ENCODE results near the gene IDH3G.
"Not testable (repeated sequence)": the region's sequence is repeated elsewhere in the genome, so short reads cannot be mapped to it uniquely, and the experiment has no call there.

The IDH3G gene

DNA sequence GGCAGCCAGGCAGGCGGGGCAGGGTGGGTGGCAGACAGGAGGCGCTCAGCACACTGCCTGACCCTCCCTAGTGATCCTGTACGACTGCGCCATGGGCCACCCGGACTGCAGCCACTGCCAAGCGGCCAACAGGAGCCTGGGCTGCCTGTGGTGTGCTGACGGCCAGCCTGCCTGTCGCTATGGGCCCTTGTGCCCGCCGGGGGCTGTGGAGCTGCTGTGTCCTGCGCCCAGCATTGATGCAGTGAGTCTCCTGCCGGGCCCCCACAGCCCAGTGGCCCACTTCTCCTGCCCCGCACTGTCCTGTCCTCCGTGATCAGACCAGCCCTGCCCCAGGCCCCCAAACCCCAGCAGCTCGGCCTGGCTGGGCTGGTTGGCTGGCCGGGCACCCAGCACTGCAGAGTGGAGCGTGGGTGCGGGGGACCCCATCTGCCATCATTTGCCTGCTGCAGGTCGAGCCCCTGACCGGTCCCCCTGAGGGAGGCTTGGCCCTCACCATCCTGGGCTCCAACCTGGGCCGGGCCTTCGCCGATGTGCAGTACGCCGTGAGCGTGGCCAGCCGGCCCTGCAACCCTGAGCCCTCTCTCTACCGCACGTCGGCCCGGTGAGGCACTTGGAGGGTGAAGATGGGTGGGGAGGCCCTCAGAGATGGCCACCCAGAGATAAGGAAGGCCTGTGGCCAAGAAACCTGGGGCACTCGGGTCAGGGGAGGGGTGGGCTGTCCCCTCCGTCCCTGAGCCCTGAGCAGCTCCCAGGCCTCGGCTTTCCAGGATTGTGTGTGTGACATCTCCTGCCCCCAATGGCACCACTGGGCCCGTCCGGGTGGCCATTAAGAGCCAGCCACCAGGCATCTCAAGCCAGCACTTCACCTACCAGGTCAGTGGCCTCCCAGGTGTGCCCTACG is 22.5 kb downstream of the IDH3G start:
- DNase-seq, result no peak

DNA sequence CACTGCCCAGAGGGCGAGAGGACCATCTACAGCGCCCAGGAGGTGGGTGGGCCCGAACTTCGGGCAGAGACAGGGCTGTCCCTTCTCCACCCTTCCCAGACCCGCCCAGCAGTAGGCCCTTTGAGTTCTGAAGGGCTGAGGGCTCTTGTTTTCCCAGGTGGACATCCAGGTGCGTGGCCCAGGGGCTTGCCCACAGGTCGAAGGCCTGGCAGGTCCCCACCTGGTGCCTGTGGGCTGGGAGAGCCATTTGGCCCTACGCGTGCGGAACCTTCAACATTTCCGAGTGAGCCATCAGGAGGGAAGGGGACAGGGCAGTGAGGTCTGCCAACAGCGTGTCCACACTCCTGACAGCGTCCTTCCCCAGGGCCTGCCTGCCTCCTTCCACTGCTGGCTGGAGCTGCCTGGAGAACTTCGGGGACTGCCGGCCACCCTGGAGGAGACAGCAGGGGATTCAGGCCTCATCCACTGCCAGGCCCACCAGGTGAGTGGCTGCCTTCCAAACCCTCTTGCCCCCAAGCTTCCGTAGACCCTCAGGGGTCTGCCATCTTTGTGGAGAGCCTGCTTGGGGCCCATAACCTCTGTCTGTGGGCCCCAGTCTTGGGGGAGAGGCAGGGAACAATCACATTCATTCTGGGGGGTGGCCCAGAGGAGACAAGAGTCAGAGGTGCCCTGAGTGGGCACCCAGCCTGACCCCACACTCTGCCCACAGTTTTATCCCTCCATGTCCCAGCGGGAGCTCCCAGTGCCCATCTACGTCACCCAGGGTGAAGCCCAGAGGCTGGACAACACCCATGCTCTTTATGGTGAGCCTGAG is 23.4 kb downstream of the IDH3G start:
- no peak for DNase-seq

GRCh38 chrX:153769865-153770600 is 24.1 kb downstream of the IDH3G start:
- DNase-seq, result no peak

- no peak for DNase-seq
Observed at GRCh38 chrX:153769158-153769864, 24.9 kb downstream of the IDH3G start.

DNA sequence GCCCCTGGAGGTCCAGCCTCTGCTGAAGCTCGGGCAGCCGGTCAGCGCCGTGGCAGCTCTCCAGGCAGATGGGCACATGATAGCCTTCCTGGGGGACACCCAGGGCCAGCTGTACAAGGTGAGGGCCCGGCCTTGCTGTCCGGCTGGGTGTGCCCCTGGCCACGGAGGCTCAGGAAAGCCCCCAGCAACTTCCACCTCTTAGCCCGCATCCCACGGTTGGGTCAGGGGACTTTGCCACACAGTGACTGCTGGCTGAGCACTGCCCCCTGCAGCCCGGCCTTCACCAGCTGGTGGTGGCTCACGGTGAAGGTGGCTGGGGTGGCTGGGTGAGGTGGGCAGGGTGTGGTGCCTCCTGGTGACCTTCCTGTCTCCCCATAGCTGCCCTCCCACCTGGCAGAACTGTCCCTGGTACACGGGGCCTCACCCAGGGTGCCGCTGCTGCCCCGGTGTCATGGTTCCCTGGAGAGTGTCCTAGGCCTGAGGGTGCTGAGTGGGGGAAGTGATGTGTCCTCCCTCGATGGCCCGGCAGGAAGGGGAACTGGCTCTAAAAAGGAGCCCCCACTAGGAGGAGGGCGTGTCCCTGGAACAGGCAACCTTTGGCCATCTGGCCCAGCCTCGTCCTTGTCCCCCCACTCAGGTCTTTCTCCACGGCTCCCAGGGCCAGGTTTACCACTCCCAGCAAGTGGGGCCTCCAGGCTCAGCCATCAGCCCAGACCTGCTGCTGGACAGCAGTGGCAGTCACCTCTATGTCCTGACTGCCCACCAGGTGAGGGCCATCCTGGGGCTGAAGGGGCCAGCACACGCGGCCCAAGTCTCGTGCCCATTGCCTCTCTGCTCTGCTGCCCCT is 25.6 kb downstream of the IDH3G start:
- DNase-seq, result no peak

DNA sequence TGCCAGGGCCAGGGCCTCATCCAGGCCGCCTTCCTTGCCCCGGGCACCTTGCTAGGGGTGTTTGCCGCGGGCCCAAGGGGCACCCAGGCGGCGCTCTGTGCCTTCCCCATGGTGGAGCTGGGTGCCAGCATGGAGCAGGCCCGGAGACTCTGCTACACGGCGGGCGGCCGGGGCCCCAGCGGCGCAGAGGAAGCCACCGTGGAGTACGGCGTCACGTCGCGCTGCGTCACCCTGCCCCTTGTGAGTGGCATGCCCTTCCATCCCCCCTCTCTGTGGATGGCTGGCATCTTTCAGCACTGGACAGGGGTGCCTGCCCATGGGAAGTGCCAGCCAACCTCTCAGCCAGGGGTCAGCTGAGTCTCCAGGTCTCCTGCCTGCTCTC is 26.5 kb downstream of the IDH3G start:
- no peak for DNase-seq

DNA sequence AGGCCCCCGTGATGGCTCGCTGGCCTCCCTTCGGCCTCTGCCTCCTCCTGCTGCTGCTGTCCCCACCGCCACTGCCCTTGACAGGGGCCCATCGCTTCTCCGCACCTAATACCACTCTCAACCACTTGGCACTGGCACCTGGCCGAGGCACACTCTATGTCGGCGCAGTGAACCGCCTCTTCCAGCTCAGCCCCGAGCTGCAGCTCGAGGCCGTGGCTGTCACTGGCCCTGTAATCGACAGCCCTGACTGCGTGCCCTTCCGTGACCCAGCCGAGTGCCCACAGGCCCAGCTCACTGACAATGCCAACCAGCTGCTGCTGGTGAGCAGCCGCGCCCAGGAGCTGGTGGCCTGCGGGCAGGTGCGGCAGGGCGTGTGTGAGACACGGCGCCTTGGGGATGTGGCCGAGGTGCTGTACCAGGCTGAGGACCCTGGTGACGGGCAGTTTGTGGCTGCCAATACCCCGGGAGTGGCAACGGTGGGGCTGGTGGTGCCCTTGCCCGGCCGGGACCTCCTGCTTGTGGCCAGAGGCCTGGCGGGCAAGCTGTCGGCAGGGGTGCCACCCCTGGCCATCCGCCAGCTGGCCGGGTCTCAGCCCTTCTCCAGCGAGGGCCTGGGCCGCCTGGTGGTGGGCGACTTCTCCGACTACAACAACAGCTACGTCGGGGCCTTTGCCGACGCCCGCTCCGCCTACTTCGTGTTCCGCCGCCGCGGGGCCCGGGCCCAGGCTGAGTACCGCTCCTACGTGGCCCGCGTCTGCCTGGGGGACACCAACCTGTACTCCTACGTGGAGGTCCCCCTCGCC is 27.1 kb downstream of the IDH3G start:
- no peak for DNase-seq

DNA sequence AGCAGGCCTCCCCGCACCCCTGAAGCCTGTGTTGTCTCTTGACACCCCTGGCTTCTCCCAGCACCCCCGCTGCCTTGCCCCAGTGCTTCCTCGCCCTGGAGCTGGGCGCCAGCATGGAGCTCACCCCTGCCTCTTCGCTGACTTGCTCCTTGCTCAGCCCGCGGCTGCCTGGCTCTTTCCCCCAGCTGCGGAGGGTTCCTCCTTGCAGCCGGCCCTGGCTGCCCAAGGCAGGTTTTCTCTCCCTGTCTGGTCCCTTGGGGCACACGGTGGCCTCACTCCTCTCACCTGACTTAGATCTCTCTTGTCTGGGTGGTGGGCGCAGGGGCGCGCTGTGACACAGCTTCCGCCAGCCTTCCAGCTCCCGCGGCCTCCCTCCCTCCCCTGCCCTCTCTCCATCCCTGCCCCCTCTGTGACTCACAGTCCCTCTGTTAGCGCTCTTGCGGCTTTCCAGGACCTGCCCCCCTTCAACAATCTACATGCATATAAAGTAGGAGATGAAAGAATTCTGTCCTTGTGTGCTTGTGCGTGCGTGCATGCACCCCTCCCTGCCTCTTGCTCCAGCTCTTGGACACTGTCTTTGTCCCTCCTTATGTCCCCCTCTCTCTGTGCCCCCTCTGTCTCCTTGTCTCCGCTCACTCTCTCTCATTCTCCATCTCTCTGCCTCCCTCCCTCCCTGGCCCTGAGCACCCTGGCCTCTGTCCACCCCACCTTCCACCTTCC is 27.9 kb downstream of the IDH3G start:
- no peak for DNase-seq

DNA sequence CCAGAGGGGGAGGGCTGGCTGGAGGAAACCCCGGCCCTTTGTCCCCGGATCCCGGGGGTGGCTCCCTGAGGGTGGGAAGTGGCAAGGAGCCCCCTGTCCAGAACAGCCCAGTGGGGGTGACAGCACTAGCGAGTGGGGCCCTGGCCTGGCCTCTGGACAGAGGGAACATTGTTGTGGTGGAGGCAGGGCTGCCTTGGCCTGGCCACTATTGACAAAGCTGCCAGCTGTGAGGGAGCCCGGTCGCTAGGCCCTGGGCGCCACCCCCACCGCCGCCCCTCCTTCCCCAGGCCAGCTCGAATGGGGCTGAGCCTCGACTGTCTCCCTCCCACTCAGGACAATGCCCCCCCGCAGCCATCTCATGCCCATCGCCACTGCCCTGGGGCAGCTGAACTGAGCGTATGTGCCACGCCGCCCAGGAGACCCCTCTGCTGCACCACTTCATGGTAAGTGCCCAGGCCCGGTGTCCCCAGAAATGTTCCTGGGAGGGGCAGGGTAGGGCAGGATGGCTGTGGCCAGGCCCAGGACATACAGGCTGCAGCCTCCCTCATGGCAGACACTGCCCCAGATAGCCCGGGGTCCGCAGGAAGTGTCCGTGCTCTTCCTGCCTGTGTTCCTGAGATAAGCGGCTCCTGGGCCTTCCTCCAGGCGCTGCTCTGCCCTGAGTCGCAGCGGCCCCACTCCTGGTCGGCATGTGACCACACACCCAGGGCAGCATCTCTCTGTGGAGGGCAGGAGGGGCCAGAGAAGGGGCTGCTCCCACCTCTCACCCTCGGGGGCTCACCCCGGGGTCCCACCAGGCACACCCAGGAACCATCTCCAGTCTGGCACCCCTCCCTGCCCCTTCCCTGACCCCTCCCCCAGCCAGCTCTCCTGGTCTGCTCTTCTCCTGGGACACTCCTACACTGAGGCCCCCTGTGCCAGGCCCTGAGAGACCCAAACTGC is 28.8 kb downstream of the IDH3G start:
- DNase-seq, result no peak

DNA sequence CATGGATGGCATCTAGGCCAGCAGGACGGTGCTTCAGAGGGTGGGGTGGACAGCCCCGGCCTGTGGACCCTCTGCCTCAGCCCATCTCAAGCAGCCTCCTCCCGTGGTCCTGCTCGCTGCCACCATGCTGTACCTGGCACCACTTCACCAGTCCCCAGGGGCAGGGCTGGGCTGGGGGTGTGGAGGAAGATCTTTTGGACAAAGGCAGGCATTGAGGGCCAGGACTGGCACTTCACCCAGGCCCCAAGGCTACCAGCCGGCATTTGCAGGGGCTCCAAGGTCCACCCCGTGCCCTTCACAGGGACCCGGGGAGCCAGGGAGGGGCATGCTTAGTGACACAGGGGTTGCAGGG is 29.4 kb downstream of the IDH3G start:
- DNase-seq, result no peak

GRCh38 chrX:153763989-153764755 is 30.0 kb downstream of the IDH3G start, which contains the start of gene PLXNB3:
TSS of gene PLXNB3 (plus strand) at chrX:153764249. CDS start at chrX:153765536, 1,287 bp downstream.
- DNase-seq, result no peak

DNA sequence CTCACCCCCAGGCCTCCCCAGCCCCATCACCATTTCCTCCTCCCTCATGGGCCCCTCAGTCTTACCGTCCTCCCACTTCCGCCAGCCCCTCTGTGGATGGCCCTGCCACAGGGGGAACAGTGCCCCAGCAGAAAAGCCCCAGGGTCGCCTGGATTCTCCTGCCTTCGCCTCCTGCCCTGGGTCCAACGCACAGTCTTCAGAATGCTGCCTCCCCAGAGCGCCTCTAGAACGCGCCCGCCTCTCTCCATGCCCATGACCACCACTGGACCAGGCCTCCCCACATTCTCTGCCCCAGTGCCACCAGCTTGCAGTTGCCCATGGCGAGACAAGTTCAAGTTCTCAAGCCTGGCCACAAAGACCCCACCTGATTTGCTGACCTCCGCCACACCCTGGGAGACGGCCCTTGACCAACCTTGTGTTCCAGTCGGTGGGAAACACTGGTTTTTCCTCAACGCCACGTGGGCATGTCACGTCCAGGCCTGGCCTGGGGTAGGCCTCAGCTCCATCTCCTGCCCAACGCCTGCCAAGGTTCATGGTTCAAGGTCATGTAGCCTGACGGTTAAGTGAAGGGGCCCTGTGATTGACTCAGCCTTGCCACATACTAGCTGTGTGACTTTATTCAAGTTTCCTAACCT is 30.8 kb downstream of the IDH3G start:
- no peak for DNase-seq

DNA sequence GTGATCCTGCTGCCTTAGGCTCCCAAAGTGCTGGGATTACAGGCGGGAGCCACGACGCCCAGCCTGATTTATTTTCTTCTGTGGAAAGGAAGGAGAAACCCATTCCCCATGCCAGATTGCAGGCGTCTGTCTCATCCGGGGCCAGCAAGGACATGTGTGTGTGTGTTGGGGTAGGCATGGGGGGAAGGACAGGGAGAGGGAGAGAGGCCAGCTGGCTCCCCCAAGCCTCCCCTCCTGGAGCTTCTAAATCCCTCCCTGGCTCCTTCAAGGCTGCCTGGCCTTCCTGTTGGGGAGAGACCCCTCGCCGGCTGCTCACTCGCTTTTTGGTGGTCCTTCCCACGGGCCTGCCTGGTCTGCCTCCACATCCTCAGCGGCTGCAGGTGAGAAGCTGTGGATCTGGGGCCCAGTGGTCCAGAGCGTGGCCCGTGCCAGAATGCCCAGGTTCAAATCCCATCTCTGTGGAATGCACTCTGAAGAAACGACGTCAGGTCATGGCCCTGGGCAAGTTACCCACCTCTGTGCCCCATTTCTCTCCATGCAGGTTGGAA is 31.5 kb downstream of the IDH3G start:
- no peak for DNase-seq

GRCh38 chrX:153761863-153762262 is 32.3 kb downstream of the IDH3G start:
- DNase-seq, result no peak

- no peak for DNase-seq
Observed at GRCh38 chrX:153755136-153755535, 39.0 kb downstream of the IDH3G start.

- no peak for DNase-seq
Observed at GRCh38 chrX:153750127-153750774, 43.9 kb downstream of the IDH3G start.

DNA sequence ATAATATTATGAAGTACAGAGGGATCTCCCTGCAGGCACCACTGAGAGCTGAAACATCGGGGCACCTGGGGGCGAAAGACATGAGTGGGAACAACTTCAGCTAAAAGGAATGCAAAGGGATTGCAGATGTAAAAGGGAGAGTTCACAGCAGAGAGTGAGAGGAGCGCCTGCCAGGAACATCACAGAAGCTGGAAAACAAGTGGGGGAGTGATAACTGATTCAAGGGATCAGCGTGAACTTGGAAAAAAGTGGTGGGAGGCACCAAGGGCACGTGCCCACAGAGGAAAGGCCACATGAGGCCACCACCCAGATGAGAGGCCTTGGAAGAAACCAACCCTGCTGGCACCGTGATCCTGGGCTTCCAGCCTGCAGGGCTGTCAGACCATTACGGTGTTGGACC is 45.2 kb downstream of the IDH3G start:
- not testable (repeated sequence) for DNase-seq

All from cortex of kidney (tissue), 1 donor.